Choroid plexus epithelial cell (primary cell): ENCODE results near the gene NAV1.

Source experiments
- DNase-seq: peaks from one replicate; pipeline ENCODE4 v3.0.0-alpha.2; 2010; ENCODE audit warnings: low read depth
- H3K4me3 ChIP-seq: 2 replicates; pipeline ENCODE4 v1.5.1; 2011; ENCODE audit warnings: low read depth, mild to moderate bottlenecking, control low read depth, low read length, moderate library complexity
- TF ChIP-seq, protein P1 (sequence below): conservative IDR thresholded peaks from 2 replicates; pipeline ENCODE4 v1.5.1; 2011; ENCODE audit warnings: low read depth, mild to moderate bottlenecking, control low read depth, inconsistent platforms, low read length, moderate library complexity

NAV1 gene

GRCh38 chr1:201508809-201509208 lies 30.1 kb upstream of the NAV1 start:
- H3K4me3 ChIP-seq: no peak overlapping the region
- TF ChIP-seq, protein P1, sequence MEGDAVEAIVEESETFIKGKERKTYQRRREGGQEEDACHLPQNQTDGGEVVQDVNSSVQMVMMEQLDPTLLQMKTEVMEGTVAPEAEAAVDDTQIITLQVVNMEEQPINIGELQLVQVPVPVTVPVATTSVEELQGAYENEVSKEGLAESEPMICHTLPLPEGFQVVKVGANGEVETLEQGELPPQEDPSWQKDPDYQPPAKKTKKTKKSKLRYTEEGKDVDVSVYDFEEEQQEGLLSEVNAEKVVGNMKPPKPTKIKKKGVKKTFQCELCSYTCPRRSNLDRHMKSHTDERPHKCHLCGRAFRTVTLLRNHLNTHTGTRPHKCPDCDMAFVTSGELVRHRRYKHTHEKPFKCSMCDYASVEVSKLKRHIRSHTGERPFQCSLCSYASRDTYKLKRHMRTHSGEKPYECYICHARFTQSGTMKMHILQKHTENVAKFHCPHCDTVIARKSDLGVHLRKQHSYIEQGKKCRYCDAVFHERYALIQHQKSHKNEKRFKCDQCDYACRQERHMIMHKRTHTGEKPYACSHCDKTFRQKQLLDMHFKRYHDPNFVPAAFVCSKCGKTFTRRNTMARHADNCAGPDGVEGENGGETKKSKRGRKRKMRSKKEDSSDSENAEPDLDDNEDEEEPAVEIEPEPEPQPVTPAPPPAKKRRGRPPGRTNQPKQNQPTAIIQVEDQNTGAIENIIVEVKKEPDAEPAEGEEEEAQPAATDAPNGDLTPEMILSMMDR: no peak
- peak; percentile 58 for DNase-seq

DNA sequence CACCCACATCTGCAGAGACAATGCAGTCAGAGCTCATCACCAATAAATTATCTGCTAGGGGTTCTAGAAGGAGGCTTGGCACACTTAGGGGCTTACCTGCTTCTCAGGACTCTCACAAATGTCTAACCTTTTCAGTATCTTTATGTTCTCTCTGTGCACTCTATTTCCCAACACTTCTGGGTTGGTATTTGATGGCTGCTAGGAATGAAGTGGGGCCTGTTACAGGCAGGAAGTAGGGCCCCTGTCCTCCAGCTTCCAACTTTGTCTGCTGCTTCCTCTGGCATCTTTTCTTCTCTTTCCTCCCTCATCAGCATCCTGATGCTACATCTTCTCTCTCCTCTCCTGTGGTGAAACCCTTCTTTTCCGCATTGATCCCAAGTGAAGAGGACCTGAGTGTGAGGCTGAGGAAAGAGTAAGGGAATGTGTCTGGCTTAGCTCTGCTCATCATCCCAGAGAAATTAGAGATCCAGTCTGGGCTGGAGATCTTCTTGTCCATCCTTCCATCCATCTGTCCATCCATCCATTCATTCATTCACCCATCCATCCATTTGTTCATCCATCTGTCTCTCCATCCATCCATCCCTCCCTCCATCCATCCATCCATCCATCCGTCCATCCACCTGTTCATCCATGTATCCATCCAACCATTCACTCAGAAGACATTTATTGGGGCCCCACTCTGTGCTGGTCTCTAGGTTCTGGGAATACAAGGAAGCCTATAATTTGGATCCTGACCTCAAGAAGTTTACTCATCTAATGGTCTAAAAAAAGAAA lies 29.1 kb upstream of the NAV1 start:
- DNase-seq: no peak

GRCh38 chr1:201510734-201511133 lies 28.2 kb upstream of the NAV1 start:
- TF ChIP-seq, protein P1: no peak
- no peak for DNase-seq
- no peak overlapping the region for H3K4me3 ChIP-seq

More for the DNA sequence above, 29.1 kb upstream of the NAV1 start:
- H3K4me3 ChIP-seq: no peak overlapping the region
- TF ChIP-seq, protein P1: no peak

DNA sequence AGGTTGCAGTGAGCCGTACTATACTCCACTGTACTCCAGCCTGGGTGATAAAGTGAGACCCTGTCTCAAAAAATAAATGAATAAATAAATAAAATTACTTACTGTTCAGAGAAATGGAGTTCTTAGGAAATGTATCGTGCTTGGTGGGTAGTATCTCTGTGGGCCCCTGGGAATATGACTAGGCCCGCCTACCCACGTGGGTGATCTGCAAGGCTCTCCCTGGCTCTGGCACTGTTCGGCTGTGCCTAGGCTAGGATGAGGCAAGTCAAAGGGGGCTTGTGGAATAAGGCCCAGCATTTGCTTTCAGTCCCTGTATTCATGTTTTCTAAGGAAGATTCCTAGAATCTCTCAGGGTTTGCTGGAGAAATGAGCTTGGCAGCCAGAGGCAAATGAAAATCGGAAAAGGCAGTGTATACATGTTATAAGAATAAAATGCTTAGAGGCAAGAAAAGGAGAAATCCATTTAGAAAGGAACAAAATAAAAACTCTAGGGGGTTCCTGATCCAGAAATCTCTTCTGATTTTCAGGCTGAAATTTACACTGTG lies 27.5 kb upstream of the NAV1 start:
- no peak for DNase-seq
- TF ChIP-seq, protein P1: no peak
- no peak overlapping the region for H3K4me3 ChIP-seq

DNA sequence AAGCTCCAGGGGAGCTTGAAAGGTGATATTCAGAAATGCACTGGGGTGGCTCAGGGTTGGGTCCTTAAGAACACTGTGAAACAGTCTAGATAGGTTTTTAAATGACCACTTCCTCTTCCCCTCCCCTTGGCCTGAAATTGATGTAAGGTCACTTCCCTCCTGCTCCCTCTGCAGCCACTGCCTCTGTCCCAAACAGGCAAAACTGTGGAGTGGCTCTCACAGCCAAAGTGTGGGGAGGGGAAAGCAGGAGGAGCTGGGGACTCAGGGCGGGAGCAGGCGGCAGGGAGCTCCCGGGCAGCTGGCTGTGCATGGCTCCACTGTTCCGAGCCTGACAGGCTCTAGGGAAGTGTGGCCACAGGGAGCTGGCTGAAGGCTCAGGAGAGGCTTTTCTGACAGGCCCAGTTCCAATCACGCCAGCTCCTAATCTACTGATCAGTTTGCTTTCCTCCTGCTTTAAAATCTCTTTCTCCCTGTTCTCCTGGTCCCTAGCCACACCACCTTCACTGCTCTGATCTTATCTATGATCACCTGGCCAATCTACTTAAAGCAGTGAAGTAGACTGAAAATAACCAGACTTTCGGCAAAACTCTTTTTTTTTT lies 26.9 kb upstream of the NAV1 start:
- DNase-seq: peak; percentile 38
- TF ChIP-seq, protein P1: no peak
- H3K4me3 ChIP-seq: no peak overlapping the region

- no peak for DNase-seq
- TF ChIP-seq, protein P1: no peak
- no peak overlapping the region for H3K4me3 ChIP-seq
Measured at GRCh38 chr1:201513498-201514243, 25.3 kb upstream of the NAV1 start.
